ENCODE data around the gene TSSK6. TPM values are rescaled to one million over a fixed set of nuclear protein-coding genes. Genes with fewer than 3 reads are reported as not detected.

The TSSK6 gene
- total and polyA plus RNA-seq, 4 donors: 0.61 to 2.2 (median 1.7) TPM

DNA sequence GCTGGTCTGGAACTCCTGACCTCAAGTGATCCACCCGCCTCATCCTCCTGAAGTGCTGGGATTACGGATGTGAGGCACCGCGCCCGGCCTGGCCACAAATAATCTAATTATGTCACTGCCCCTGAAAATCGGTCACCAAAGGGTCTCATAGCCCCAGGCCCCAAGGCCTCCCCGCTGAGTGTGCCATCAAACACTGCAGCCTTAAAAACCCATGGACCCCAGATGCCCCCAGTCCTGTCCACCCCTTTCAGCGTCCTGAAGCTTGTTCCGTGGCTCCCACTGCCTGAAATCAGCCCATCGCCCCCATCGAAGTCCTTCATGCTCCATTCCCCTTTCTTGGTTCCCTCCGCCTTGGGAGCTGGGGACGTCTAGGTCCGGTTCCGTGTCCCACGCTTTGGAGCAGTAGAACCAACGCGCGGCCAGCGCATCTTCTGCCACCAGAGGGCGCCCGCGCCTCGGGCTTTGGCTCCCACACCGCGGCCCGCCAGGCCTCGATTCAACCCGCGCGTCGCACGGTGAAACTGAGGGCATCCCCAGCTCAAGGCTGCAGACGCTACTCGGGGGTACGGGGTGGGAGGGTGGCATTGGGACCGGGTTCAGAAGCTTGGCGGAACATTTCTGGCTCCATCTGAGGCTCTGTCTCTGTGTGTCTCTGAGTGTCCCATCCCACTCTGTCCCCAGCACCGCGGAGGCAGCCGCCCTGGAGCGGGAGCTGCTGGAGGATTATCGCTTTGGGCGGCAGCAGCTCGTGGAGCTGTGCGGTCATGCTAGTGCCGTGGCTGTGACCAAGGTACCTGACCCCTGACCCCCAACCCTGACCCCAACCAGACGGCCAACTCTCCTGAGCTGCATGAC, 16.8 kb upstream of the TSSK6 start:
- H3K4me3 ChIP-seq (ENCODE audit: low read depth, low read length): no peak overlapping the region
- no peaks in the 10 kb centered on the region for H3K9me3 ChIP-seq (ENCODE audit: control insufficient read depth, insufficient read depth, low read length)
- DNase-seq (ENCODE audit: low read depth in 4 of 6, low spot score in 6 of 6): peak in 5 of 6 donors; percentile 63 to 90 (median 64)
- no peak overlapping the region for H3K27ac ChIP-seq (ENCODE audit: low read depth, low read length)
- H3K27me3 ChIP-seq (ENCODE audit: control insufficient read depth, insufficient read depth, low read length): no peaks in the 10 kb centered on the region
- 21% methylated on average over 47 of the region's 48 CpGs for WGBS (ENCODE audit: insufficient coverage)
- peaks cover 49% of the 10 kb centered on the region for H3K36me3 ChIP-seq (ENCODE audit: control insufficient read depth, insufficient read depth, low read length)
- H3K4me1 ChIP-seq (ENCODE audit: control insufficient read depth, insufficient read depth, low read length): peaks cover 31% of the 10 kb centered on the region

DNA sequence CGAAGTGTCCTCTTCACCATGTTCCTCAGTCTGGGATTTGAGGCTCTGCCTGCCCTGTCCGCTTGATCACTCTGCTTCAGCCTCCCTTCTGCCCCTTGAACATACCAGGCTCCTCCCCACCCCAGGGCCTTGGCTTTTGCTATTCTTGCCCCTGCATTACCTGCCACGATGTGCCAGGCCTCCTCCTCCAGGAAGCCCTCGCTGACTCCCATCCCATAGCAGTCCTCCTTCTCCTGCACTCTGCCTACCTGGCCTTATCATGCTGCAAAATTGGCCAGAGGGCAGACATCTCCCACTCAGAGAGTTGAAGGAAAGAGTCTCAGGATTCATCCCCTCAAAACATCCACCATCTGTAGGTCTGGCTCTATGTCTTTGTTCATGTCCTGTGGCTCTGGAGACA, 15.5 kb upstream of the TSSK6 start:
- no peaks in the 10 kb centered on the region for H3K27me3 ChIP-seq (ENCODE audit: control insufficient read depth, insufficient read depth, low read length)
- no peak overlapping the region for H3K27ac ChIP-seq (ENCODE audit: low read depth, low read length)
- H3K4me1 ChIP-seq (ENCODE audit: control insufficient read depth, insufficient read depth, low read length): peaks cover 36% of the 10 kb centered on the region
- DNase-seq (ENCODE audit: low read depth in 4 of 6, low spot score in 6 of 6): no peak
- H3K4me3 ChIP-seq (ENCODE audit: low read depth, low read length): no peak overlapping the region
- WGBS (ENCODE audit: insufficient coverage): 88% methylated on average over 4 of the region's 4 CpGs
- H3K36me3 ChIP-seq (ENCODE audit: control insufficient read depth, insufficient read depth, low read length): peaks cover 58% of the 10 kb centered on the region
- H3K9me3 ChIP-seq (ENCODE audit: control insufficient read depth, insufficient read depth, low read length): no peaks in the 10 kb centered on the region

DNA sequence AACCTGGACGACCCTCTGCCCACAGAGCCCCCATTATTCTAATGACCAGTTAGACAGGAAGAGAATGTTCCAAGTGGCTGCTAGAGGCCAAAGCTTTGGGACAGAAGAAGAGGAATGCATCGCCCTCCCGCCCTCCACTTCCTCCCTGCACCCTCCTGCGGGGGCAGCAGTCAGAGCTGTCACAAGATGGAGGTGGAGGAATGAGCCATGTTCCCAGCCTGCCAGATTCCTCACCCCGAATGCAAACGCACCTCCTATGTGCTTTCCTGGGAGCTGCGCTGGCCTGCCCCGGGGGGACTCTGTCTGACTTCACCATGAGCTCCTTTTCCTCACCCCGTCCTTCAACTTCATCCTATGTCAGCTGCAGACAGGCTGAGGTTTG, 15.1 kb upstream of the TSSK6 start:
- Histone ChIP-seq H3K27ac (ENCODE audit: low read depth, low read length) (no peak overlapping the region), H3K27me3 (ENCODE audit: control insufficient read depth, insufficient read depth, low read length) (no peaks in the 10 kb centered on the region), H3K4me1 (ENCODE audit: control insufficient read depth, insufficient read depth, low read length) (peaks cover 41% of the 10 kb centered on the region), H3K9me3 (ENCODE audit: control insufficient read depth, insufficient read depth, low read length) (no peaks in the 10 kb centered on the region), H3K36me3 (ENCODE audit: control insufficient read depth, insufficient read depth, low read length) (peaks cover 58% of the 10 kb centered on the region), H3K4me3 (ENCODE audit: low read depth, low read length) (no peak overlapping the region)
- WGBS (ENCODE audit: insufficient coverage): 80% methylated on average over 1 of the region's 9 CpGs
- no peak for DNase-seq (ENCODE audit: low read depth in 4 of 6, low spot score in 6 of 6)

DNA sequence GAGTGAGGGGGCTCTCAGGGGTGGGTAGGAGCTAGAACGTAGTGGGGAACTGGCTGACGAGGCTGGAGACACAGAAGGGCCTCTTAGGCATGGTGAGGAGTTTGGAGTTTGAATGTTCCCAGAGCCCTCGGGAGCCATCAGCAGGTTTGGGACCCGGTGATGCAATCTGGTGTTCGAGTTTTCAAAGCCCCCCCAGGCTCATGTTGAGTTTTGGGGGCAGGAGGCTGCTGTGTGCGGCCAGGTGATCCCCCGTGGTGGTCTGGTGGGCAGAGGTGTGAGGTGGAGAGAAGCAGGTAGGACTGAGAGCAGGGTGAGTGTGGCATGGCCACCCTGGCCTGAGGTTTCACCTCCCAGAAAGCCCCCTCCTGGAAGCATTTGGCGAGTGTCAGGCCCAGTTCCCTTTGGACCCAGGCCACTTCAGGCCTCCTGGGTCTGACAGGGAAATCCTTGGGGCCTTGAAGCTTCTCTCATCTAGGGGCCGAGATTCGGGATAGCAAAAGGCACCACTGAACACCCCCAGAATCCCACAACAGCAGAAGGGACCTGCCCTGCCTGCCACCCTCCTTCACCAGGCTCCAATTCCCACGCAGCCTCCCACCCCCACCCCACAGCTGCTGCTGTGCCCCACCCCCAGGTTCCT, 14.6 kb upstream of the TSSK6 start:
- WGBS (ENCODE audit: insufficient coverage): 84% methylated on average over 8 of the region's 11 CpGs
- no peak for DNase-seq (ENCODE audit: low read depth in 4 of 6, low spot score in 6 of 6)
- no peaks in the 10 kb centered on the region for H3K9me3 ChIP-seq (ENCODE audit: control insufficient read depth, insufficient read depth, low read length)
- no peak overlapping the region for H3K4me3 ChIP-seq (ENCODE audit: low read depth, low read length)
- H3K36me3 ChIP-seq (ENCODE audit: control insufficient read depth, insufficient read depth, low read length): peaks cover 58% of the 10 kb centered on the region
- H3K27me3 ChIP-seq (ENCODE audit: control insufficient read depth, insufficient read depth, low read length): no peaks in the 10 kb centered on the region
- no peak overlapping the region for H3K27ac ChIP-seq (ENCODE audit: low read depth, low read length)
- H3K4me1 ChIP-seq (ENCODE audit: control insufficient read depth, insufficient read depth, low read length): peaks cover 42% of the 10 kb centered on the region

DNA sequence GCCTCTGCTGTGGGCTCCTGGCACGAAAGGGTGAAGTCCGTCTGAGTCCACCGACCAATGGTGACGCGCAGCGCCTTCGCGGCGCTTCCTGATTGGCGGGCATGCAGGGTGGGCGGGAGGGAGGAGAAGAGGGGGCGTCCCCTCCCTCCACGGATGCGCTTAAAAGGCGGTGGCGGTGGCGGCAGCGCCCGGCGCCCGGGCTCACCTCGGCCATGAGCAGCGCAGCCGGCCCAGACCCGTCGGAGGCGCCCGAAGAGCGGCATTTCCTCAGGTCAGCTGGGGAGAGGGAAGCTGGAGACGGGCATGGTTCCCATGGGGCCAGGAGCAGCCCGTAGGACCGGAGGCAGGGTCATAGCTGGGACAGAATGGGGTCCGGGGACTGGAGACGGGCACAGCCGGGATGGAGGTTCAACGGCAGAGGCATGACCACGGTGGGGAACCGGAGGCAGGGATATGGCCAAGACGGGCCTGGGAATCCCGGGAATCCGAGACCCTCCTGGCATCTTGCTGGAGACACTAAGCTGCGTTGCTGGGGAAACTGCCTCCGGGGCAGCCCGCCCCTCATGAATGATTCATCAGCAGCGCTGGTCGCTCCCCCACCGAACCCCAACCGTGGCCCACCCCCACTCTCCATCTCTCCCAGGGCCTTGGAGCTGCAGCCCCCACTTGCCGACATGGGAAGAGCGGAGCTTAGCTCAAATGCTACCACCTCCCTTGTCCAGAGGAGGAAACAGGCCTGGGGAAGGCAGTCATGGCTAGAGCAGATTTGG, 13.6 kb upstream of the TSSK6 start, which contains the start of gene YJEFN3:
TSS of gene YJEFN3 (plus strand) at position 191 of the 770 bp plus-strand sequence. CDS start at position 213, 22 bp downstream.
- peaks cover 42% of the 10 kb centered on the region for H3K4me1 ChIP-seq (ENCODE audit: control insufficient read depth, insufficient read depth, low read length)
- DNase-seq (ENCODE audit: low read depth in 4 of 6, low spot score in 6 of 6): peak in 5 of 6 donors; percentile 55 to 95 (median 71)
- WGBS (ENCODE audit: insufficient coverage): 8% methylated on average over 46 of the region's 50 CpGs

DNA sequence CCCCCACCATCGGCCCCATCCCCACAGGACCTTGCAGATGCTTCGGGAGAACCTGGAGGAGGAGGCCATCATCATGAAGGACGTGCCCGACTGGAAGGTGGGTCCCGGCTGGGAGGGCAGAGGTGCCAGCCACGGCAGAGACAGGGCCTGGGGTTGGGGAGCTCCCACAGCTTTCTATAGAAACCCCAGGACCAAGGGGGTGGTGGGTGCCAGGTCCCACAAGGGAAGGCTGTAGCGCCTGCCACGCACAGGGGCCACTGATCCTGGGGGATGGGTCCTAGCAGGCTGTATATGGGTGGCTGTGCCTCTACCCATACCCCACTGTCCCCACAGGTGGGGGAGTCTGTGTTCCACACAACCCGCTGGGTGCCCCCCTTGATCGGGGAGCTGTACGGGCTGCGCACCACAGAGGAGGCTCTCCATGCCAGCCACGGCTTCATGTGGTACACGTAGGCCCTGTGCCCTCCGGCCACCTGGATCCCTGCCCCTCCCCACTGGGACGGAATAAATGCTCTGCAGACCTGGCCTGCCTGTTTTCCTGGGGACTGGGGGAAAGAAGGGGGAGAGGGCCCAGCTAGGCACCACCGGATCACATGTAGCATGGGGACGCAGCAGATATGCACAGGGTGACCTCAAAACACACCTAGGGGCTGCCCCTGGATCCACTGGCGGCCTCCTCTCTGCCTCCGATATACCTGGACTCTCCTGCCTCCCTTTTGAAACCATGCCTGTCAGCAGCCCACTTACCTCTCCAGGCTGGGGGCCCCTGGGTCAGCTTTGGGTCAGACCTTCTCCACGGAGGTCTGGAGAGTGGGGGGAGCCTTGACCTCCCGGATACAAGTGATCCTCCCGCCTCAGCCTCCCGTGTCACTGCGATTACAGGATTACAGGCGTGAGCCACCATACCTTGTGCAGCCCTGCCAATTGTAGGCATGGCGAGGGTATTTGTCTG, 12.6 kb upstream of the TSSK6 start:
- Histone ChIP-seq H3K4me1 (ENCODE audit: control insufficient read depth, insufficient read depth, low read length) (peaks cover 42% of the 10 kb centered on the region), H3K27ac (ENCODE audit: low read depth, low read length) (no peak overlapping the region), H3K4me3 (ENCODE audit: low read depth, low read length) (no peak overlapping the region), H3K36me3 (ENCODE audit: control insufficient read depth, insufficient read depth, low read length) (peaks cover 61% of the 10 kb centered on the region), H3K9me3 (ENCODE audit: control insufficient read depth, insufficient read depth, low read length) (no peaks in the 10 kb centered on the region), H3K27me3 (ENCODE audit: control insufficient read depth, insufficient read depth, low read length) (no peaks in the 10 kb centered on the region)
- no peak for DNase-seq (ENCODE audit: low read depth in 4 of 6, low spot score in 6 of 6)
- 85% methylated on average over 21 of the region's 27 CpGs for WGBS (ENCODE audit: insufficient coverage)

More for the DNA sequence above, 13.6 kb upstream of the TSSK6 start, which contains the start of gene YJEFN3:
- Histone ChIP-seq H3K9me3 (ENCODE audit: control insufficient read depth, insufficient read depth, low read length) (no peaks in the 10 kb centered on the region), H3K27me3 (ENCODE audit: control insufficient read depth, insufficient read depth, low read length) (no peaks in the 10 kb centered on the region), H3K27ac (ENCODE audit: low read depth, low read length) (no peak within 1 kb of the TSS), H3K36me3 (ENCODE audit: control insufficient read depth, insufficient read depth, low read length) (peaks cover 64% of the 10 kb centered on the region), H3K4me3 (ENCODE audit: low read depth, low read length) (peak within 1 kb of the TSS; percentile 33)

DNA sequence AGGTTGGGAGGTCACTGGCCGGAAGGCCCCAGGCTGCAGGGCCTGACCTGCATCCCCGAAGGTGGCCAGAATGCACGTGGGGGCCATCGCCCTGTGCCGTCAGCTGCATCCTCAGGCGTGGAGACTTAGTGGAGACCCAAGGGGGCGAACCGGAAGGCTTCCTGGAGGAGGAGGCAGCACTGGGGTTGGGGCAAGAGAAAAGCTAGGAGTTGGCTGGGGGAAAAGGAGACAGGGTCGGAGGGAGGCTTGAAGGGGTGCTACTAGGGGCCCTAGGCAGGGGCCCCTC, 12.0 kb upstream of the TSSK6 start:
- H3K36me3 ChIP-seq (ENCODE audit: control insufficient read depth, insufficient read depth, low read length): peaks cover 56% of the 10 kb centered on the region
- H3K27ac ChIP-seq (ENCODE audit: low read depth, low read length): no peak overlapping the region
- H3K4me3 ChIP-seq (ENCODE audit: low read depth, low read length): no peak overlapping the region
- H3K9me3 ChIP-seq (ENCODE audit: control insufficient read depth, insufficient read depth, low read length): no peaks in the 10 kb centered on the region
- WGBS (ENCODE audit: insufficient coverage): 94% methylated on average over 9 of the region's 9 CpGs
- DNase-seq (ENCODE audit: low read depth in 4 of 6, low spot score in 6 of 6): no peak
- no peaks in the 10 kb centered on the region for H3K27me3 ChIP-seq (ENCODE audit: control insufficient read depth, insufficient read depth, low read length)
- peaks cover 42% of the 10 kb centered on the region for H3K4me1 ChIP-seq (ENCODE audit: control insufficient read depth, insufficient read depth, low read length)

DNA sequence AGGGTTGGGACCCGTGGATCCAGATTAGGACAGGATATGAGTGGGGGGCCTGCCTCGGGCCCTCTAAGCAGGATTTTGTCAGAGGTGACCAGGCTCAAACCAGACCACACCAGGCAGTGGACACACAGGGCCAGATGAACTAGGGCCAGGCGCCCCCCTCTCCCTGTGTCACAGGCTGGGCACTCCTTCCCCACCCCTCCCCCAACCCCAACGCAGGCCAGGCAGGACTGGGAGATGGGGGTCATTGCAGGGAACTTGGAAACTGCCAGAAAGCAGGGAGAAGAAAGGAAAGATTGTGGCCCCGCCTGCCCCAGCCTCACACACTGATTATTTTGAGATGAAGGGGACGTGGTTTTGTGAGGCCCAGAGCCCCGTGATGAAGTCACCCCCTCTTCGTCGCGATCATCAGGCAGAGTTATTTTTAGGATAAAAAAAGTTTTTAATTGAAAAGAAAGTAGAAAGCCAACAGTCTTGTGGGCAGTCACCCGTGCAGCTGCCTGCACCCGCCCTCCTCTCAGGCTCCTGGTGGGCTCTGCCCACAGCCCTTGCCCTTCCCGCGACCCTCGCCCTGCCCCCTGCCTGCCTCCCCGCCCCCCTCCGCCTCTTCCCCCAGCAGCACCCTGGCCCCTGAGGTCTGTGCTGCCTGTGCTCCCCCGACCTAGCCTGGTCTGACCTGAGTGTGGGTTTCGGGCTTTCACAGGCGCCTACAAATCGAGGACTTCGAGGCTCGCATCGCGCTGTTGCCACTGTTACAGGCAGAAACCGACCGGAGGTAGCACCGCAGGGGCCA, 11.4 kb upstream of the TSSK6 start:
- no peaks in the 10 kb centered on the region for H3K9me3 ChIP-seq (ENCODE audit: control insufficient read depth, insufficient read depth, low read length)
- no peak for DNase-seq (ENCODE audit: low read depth in 4 of 6, low spot score in 6 of 6)
- peaks cover 56% of the 10 kb centered on the region for H3K36me3 ChIP-seq (ENCODE audit: control insufficient read depth, insufficient read depth, low read length)
- H3K27me3 ChIP-seq (ENCODE audit: control insufficient read depth, insufficient read depth, low read length): no peaks in the 10 kb centered on the region
- 75% methylated on average over 15 of the region's 28 CpGs for WGBS (ENCODE audit: insufficient coverage)
- H3K4me3 ChIP-seq (ENCODE audit: low read depth, low read length): no peak overlapping the region
- peak overlapping the region; percentile 40 for H3K27ac ChIP-seq (ENCODE audit: low read depth, low read length)
- H3K4me1 ChIP-seq (ENCODE audit: control insufficient read depth, insufficient read depth, low read length): peaks cover 38% of the 10 kb centered on the region
